Measurements from ENCODE around the gene CT55.

Gene CT55

GRCh38 chrX:135112096-135112729 lies 59.0 kb downstream of the CT55 start:
- H3K4me3 ChIP-seq (ENCODE audit: severe bottlenecking): no peak overlapping the region
- no peaks in the 10 kb centered on the region for H3K27me3 ChIP-seq (ENCODE audit: insufficient read depth, poor library complexity, severe bottlenecking)
- H3K27ac ChIP-seq (ENCODE audit: poor library complexity, severe bottlenecking): no peak overlapping the region
- ATAC-seq (ENCODE audit: low read depth) (peak; percentile 36; the same call in 1 of the 3 replicates), DNase-seq (ENCODE audit: low spot score) (no peak)
- H3K9me3 ChIP-seq (ENCODE audit: severe bottlenecking): no peaks in the 10 kb centered on the region
- no peaks in the 10 kb centered on the region for H3K36me3 ChIP-seq (ENCODE audit: low read depth)
- peak; percentile 66 for TF ChIP-seq CTCF (IDR thresholded peaks at IDR 0.05; ENCODE audit: poor library complexity, severe bottlenecking)
- H3K4me1 ChIP-seq (ENCODE audit: insufficient read depth, poor library complexity, severe bottlenecking): no peaks in the 10 kb centered on the region

GRCh38 chrX:135109554-135109953 lies 61.6 kb downstream of the CT55 start:
- DNase-seq (ENCODE audit: low spot score) (no peak), ATAC-seq (ENCODE audit: low read depth) (no peak)
- no peaks in the 10 kb centered on the region for H3K36me3 ChIP-seq (ENCODE audit: low read depth)

More at GRCh38 chrX:135109554-135109953, 61.6 kb downstream of the CT55 start:
- H3K27ac ChIP-seq (ENCODE audit: poor library complexity, severe bottlenecking): no peak overlapping the region
- no peak overlapping the region for H3K4me3 ChIP-seq (ENCODE audit: severe bottlenecking)
- TF ChIP-seq CTCF (IDR thresholded peaks at IDR 0.05; ENCODE audit: poor library complexity, severe bottlenecking): no peak
- no peaks in the 10 kb centered on the region for H3K4me1 ChIP-seq (ENCODE audit: insufficient read depth, poor library complexity, severe bottlenecking)
- no peaks in the 10 kb centered on the region for H3K27me3 ChIP-seq (ENCODE audit: insufficient read depth, poor library complexity, severe bottlenecking)
- H3K9me3 ChIP-seq (ENCODE audit: severe bottlenecking): no peaks in the 10 kb centered on the region

All from RWPE2 (cell line).